ENCODE results near the gene ADGRA1. TPM values are rescaled to one million over a fixed set of nuclear protein-coding genes. Genes with fewer than 3 reads are reported as not detected.

The ADGRA1 gene
- total and polyA plus RNA-seq, 2 of the 8 experiments (the other 6 are each of a cell fraction or from before 2014, with no cell fraction given): 0.17 to 0.21 TPM

DNA sequence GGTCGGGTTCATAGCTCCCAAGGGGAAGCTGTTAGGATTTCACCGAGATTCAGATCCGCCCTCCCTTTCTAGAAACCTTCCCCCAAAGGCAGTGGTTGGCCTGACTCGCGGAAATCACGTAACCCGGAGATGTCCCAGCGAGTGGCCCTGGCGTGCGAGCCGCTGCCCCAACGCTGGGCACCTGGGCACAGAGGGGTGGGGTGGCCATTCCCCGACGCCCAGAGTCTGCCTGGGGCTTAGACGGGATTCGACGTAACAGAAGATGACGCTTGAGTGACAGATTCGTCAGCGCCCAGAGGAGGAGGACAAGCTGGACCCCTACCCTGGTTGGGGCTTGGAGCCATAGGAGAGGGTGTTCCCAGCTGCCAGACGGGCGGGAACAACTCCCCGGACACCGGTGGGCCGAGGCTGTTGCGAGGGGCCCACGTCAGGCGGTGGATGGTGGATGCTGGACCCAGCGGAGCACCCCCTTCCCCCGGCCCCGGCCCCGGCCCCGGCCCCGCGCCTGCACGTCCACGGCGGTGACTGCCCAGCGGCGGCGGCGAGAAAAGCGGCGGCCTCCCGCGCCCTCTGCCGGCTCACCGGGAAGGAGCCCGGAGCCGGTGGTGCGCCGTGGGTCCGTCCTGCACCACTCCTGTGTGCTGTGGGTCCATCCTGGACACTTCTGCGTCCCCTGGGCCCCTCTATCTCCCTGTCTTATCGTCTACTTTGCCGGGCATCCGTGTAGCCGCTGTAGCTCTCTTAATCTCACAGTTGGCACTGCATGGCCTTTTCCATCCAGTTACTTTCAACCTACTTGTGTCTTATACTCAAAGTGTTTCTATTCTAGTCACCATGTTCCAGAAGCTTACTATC lies 36.9 kb downstream of the ADGRA1 start (continued):
- TF ChIP-seq, protein P1, sequence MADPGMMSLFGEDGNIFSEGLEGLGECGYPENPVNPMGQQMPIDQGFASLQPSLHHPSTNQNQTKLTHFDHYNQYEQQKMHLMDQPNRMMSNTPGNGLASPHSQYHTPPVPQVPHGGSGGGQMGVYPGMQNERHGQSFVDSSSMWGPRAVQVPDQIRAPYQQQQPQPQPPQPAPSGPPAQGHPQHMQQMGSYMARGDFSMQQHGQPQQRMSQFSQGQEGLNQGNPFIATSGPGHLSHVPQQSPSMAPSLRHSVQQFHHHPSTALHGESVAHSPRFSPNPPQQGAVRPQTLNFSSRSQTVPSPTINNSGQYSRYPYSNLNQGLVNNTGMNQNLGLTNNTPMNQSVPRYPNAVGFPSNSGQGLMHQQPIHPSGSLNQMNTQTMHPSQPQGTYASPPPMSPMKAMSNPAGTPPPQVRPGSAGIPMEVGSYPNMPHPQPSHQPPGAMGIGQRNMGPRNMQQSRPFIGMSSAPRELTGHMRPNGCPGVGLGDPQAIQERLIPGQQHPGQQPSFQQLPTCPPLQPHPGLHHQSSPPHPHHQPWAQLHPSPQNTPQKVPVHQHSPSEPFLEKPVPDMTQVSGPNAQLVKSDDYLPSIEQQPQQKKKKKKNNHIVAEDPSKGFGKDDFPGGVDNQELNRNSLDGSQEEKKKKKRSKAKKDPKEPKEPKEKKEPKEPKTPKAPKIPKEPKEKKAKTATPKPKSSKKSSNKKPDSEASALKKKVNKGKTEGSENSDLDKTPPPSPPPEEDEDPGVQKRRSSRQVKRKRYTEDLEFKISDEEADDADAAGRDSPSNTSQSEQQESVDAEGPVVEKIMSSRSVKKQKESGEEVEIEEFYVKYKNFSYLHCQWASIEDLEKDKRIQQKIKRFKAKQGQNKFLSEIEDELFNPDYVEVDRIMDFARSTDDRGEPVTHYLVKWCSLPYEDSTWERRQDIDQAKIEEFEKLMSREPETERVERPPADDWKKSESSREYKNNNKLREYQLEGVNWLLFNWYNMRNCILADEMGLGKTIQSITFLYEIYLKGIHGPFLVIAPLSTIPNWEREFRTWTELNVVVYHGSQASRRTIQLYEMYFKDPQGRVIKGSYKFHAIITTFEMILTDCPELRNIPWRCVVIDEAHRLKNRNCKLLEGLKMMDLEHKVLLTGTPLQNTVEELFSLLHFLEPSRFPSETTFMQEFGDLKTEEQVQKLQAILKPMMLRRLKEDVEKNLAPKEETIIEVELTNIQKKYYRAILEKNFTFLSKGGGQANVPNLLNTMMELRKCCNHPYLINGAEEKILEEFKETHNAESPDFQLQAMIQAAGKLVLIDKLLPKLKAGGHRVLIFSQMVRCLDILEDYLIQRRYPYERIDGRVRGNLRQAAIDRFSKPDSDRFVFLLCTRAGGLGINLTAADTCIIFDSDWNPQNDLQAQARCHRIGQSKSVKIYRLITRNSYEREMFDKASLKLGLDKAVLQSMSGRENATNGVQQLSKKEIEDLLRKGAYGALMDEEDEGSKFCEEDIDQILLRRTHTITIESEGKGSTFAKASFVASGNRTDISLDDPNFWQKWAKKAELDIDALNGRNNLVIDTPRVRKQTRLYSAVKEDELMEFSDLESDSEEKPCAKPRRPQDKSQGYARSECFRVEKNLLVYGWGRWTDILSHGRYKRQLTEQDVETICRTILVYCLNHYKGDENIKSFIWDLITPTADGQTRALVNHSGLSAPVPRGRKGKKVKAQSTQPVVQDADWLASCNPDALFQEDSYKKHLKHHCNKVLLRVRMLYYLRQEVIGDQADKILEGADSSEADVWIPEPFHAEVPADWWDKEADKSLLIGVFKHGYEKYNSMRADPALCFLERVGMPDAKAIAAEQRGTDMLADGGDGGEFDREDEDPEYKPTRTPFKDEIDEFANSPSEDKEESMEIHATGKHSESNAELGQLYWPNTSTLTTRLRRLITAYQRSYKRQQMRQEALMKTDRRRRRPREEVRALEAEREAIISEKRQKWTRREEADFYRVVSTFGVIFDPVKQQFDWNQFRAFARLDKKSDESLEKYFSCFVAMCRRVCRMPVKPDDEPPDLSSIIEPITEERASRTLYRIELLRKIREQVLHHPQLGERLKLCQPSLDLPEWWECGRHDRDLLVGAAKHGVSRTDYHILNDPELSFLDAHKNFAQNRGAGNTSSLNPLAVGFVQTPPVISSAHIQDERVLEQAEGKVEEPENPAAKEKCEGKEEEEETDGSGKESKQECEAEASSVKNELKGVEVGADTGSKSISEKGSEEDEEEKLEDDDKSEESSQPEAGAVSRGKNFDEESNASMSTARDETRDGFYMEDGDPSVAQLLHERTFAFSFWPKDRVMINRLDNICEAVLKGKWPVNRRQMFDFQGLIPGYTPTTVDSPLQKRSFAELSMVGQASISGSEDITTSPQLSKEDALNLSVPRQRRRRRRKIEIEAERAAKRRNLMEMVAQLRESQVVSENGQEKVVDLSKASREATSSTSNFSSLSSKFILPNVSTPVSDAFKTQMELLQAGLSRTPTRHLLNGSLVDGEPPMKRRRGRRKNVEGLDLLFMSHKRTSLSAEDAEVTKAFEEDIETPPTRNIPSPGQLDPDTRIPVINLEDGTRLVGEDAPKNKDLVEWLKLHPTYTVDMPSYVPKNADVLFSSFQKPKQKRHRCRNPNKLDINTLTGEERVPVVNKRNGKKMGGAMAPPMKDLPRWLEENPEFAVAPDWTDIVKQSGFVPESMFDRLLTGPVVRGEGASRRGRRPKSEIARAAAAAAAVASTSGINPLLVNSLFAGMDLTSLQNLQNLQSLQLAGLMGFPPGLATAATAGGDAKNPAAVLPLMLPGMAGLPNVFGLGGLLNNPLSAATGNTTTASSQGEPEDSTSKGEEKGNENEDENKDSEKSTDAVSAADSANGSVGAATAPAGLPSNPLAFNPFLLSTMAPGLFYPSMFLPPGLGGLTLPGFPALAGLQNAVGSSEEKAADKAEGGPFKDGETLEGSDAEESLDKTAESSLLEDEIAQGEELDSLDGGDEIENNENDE (IDR thresholded peaks at IDR 0.05; ENCODE audit: insufficient replicate concordance, low read length): no peak
- TF ChIP-seq GABPA (IDR thresholded peaks at IDR 0.05; ENCODE audit: borderline replicate concordance, insufficient read depth, low read length): peak; percentile 70; the same call in 1 of the 2 replicates
- TF ChIP-seq BRCA1 (IDR thresholded peaks at IDR 0.05; ENCODE audit: low read depth, low read length): no peak
- peak; percentile 76 to 82 for TF ChIP-seq RAD21 (IDR thresholded peaks at IDR 0.05 in 1 of 2, conservative IDR thresholded peaks at IDR 0.05 in 1 of 2; ENCODE audit: low read depth in 2 of 2, low read length in 2 of 2)
- TF ChIP-seq, protein P2, sequence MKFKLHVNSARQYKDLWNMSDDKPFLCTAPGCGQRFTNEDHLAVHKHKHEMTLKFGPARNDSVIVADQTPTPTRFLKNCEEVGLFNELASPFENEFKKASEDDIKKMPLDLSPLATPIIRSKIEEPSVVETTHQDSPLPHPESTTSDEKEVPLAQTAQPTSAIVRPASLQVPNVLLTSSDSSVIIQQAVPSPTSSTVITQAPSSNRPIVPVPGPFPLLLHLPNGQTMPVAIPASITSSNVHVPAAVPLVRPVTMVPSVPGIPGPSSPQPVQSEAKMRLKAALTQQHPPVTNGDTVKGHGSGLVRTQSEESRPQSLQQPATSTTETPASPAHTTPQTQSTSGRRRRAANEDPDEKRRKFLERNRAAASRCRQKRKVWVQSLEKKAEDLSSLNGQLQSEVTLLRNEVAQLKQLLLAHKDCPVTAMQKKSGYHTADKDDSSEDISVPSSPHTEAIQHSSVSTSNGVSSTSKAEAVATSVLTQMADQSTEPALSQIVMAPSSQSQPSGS (IDR thresholded peaks at IDR 0.05; ENCODE audit: low read length): no peak
- TF ChIP-seq TEAD4 (IDR thresholded peaks at IDR 0.05; ENCODE audit: low read depth, low read length): no peak
